Inferior parietal cortex (tissue), 1 donor: Measurements from ENCODE around the gene RPL31.
A peak's percentile ranks its signal among the peaks of the same experiment; 100 is the strongest.
"Not testable (repeated sequence)": the region's sequence is repeated elsewhere in the genome, so short reads cannot be mapped to it uniquely, and the experiment has no call there.

Experiments used
- DNase-seq: peaks from one replicate; pipeline ENCODE4 v3.0.0-alpha.2; 2016; ENCODE audit errors: extremely low spot score

RPL31 gene

DNA sequence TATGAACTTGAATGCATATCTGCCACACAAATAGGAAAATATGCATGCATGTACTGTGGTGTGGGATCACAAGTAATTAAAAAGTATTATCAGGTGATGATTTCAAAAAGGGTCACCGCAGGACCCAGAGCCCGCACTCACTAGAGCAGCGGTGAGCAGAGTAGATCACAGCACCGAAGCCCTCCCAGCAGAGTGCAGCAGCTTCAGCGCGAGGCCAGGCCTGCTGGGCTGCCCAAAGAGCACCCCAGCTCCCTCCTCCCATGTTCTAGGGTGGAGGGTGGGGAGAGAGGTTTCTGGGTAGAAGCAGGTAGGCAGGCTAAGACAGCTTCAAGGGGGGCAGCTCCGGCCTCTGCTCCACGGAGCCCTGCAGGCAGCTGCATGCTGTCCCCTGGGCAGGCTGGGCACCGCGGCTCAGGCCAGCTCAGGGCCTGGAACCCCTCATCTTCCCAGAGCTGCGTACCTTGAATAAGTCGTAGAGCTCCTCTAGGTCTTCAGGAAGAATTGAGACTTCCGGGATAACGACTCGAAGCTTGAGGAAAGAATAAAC lies 24.9 kb downstream of the RPL31 start:
- DNase-seq = no peak

DNA sequence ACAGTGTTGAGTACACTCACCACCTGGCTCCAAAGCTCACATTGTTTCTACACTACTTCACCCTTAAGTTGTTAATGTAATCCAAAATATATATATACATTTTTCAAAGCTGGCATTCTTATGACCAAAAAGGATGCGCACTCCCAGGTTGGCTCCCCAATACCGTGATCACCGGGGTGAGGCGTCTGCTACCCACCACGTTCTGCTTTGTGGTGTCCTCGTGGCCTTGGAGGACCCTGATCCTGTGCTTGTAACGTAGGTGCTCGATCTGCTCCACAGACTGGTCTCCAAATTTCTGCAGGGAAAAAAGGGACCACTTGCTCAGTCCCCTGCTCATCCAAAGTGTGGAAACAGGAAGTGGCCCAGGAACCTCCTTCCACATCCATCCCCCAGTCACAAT lies 25.8 kb downstream of the RPL31 start:
- no peak for DNase-seq

DNA sequence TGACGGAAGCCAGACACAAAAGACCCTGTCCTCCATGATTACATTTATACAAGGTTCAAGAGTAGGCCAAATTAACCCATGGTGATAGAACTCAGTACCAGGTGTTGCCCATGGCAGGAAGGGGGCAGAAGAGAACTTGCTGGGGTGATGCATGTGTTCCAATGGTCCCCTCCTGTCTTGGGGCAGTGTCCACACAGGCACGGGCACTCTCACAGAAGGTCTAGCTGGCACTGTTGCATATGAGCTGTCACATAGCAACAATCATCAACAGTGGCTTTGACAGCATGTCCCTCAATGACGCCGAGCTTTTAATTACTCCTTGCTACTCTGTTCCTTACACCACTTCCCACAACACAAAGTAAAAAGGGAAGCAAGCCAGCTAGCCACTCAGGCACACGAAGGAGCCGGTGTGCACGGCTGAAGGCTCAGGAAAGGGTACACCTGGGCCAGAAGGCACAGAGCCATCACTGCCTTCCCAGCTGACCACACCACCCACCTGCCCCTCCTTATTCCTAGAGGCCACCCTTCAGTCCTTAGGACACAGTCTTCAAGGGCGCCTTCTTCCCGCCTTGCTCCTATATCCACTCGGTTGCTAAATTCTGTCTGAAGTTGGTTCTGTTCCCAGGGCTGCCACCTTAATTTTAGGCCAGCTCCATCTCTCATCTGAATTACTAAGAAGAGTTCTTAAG lies 28.9 kb downstream of the RPL31 start:
- DNase-seq = no peak

DNA sequence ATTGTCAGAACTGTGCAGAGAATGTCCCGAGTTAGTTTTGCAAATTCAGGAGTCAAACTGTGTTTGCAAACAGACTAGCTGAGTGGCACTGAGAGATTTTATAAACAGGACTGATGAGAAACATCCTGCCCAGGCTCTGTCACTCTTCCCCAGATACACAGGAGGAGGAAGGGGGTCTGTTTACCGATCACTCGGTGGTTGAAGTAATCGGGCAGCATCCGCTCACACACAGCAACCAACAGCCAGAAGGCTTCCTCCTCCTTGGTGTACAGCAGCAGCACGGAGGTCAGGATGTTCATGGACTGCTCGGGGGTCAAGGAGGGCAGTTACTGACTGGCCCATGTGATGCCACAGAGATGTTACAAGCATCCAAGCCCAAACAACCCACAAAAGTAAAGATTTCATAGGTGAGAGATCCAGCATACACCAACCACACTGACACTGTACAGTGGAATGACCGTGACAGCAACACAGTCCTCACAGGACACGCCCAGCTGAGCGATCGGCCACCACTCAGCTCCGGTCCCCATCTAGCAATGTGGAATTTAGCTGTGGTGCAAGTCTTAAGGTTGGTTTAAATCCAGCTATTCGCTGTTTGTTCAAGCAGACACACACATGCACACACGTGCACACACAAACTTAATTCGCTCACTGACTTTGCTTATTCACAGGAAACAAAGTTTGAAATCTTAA lies 30.1 kb downstream of the RPL31 start:
- no peak for DNase-seq

DNA sequence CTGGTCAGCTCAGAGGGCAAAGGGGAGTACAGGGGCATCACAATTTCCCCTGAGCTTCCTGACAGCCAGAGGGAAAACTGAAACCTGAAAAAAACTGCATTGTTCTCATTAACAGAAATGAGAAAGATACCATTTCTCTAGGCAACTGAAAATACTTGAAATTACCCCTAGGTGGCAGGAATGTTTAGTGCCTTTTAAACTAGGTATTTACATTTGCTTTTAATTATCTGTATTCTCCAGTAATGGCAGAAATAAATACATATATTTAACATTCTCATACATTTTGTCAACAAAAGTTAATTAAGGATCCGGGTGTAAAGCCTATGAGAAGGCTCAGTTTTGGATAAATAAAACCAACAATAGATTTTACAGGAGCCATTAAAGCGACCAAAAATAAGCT lies 34.5 kb downstream of the RPL31 start:
- peak; percentile 23 for DNase-seq

DNA sequence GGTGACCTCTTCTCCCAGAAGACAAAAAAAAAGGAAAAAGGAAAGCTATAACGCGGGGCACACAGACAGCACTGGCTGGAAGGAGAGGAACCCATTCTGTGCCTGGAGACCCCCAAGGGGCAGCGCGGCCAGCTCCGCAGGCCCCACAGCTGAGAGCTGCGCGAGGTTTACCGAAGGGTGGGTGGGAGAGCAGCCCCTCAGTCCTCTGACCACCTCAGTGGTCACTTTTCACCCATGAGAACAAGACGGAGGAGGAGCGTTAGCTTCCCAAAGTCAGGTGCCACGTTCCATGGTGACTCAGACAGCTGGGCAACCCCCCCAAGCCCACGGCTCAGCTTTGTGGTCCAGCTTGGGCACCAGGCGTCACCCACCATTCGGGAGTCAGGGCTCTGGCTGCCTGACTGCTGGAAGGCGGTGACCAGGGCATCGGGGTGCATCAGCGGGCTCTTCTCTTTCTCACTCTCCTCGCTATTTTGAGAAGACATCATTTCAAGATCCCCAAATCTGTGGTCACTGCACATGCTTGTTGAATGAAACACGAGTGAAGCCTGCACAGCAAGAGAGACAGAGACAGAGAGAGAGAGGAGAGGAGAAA lies 35.2 kb downstream of the RPL31 start:
- DNase-seq = no peak

DNA sequence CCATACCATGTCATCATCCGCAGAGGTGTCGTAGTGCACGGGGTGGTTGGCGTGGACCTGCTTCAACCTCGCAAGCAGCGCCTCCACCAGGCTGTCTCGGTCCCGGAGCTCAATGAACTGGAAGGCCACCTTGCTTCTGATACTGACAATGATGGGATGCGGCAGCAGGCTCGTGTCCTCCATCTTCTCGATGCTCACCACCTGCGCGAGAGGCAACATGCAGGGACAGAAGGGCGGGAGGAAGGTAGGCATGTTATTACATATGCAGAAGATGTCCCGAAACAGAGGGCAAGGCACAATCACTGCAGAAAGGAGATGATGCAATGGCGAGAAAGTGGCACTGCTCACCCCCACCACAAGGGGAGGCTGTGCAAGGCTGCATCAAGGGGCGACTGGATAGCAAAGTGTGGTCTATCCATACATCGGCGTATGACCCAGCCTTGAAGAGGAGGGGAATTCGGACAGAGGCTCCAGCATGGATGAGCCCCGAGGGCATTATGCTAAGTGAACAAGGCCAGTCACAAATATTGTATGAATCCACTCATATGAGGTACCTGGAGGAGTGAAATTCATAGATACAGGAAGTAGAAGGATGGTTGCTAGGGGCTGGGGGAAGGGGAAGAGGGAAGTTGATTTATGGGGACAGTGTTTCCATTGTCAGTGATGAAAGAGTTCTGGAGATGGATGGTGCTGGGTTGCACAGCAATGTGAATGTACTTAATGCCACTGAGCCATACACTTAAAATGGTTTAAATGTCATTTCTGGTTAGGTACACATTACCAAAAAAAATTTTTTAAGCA lies 36.6 kb downstream of the RPL31 start:
- DNase-seq = no peak

DNA sequence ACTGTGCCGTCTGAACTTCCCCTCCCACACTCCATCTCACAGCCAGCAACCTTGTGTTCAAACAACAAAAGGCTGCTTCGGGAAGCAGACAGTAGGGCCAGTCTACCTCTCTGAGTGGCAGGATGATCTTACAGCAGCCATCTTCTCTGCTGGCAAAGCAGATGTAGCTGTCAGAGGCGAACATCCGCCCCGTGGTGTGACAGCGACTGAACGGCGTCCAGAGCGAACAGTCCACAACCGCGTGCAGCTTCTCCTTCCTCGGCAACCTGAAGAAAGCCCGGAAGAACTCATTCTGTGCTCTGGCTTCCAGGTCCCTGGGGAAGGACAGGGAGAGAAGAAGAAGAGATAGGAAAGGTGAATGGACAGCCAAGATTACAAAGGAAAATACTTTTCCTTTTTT lies 38.0 kb downstream of the RPL31 start:
- no peak for DNase-seq

DNA sequence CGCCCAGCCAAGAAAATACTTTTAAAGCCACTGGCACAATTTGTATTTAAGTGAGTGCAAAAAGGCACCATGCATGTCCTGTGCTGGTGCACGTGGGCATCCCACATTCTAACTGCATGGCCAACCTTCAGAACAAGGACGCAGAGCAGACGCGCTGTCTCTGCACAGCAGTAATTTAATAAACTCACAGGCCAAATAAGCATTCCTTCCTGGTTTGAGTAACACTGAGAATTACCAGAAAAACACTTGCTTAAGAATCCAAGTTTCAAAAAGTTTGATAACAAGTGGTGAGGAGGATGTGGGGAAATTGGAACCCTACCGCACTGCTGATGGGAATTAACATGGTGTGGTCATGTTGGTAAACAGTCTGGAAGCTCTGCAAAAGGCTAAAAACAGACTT lies 38.7 kb downstream of the RPL31 start:
- no peak for DNase-seq

DNA sequence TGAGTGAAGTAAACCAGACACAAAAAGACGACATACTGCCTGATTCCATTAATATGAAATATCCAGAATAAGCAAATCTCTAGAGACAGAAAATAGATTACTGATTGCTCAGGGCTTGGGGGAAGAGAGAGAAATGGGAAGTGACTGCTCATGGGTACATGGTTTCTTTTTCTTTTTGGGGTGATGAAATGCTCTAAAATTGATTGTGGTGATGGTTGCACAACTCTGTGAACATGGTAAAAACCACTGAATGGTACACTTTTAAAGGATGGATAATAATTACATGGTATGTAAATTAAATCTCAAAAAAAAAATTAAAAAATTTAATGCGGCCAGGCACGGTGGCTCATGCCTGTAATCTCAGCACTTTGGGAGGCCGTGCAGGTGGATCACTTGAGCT lies 39.3 kb downstream of the RPL31 start:
- DNase-seq = no peak

DNA sequence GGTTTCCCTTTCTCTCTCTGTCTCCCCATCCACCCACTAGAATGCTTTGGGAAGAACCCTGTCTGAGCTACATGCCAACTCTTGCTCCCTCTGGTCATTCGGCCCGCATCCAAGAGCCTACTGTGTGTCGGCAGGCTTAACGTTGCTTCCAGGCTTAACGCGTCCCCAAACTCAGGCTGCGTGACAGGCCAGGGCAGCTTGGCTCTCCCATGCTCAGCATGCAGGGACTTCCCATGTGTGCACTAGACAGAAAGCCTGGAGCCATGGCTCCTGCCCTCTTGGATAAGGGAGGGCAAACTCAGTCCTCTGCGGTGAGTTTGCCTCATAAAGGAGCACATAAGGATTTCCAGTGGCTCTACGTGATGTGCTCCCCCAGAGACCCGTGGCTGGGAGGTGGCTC lies 43.2 kb downstream of the RPL31 start:
- no peak for DNase-seq

DNA sequence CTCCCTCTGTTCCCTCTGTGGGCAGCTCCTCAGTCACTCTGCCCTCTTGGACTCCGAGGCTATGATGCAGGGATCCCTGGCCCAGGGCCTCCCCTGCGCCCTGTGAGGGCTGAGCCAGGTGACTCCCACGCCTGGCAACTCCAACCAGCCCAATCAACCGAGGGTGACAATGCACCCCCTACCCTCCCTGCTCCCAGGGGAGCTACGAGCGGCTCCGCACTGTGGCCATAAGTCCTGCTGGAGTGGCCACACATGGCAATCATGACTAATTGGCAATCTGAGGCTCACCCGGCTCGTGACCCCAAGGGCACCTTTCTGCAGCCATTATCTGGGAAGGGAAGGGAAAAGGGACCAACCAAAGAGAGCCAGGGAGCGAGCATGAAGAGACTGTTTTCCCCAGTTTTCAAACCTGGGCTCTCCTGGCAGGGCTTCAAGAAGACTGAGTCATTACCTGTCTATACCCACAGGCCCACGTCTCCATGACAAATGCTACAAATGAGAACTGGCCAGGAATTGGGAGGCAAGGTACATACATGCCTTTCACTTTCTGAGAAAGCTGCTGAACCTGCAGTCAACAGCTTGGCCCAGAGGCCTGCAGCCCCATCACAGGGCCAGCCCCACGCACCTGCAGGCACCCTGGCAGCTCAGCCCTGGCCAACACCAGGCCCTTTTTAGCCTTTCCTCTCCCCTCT lies 45.1 kb downstream of the RPL31 start:
- DNase-seq = no peak

DNA sequence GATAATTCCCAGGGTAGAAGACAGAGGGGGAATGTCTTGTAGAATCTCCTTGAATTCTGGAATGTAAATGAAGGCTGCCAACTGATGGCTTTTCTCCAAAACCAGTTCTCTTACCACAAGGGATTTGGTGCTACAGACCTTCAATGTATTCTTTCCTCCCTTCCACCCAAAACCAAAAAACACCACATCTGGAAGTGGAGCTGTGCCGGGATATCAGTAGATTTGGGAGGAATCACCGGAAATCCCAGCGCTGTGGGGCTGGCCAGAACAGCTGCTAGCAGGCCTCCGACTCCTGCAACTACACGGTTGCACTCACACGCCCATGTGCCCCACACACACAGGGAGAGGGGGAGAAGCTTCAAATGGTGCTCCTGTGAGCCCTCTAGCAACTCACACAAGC lies 45.7 kb downstream of the RPL31 start:
- DNase-seq = no peak

DNA sequence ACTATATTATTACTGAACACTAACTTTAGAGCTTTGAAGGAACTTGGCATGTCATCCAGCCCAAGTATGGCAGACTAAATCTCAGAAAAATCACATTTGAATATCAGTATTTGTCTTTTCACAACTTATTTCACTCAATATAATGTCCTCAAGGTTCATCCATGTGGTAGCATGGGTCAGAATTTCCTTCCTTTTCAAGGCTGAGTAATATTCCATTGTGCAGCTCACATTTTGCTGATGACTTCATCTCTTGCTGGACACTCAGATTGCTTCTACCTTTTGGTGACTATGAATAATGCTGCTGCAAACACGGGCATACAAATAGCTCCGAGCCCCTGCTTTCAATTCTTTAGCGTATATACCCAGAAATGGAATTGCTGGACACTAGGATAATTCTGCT lies 46.7 kb downstream of the RPL31 start:
- DNase-seq = no peak

DNA sequence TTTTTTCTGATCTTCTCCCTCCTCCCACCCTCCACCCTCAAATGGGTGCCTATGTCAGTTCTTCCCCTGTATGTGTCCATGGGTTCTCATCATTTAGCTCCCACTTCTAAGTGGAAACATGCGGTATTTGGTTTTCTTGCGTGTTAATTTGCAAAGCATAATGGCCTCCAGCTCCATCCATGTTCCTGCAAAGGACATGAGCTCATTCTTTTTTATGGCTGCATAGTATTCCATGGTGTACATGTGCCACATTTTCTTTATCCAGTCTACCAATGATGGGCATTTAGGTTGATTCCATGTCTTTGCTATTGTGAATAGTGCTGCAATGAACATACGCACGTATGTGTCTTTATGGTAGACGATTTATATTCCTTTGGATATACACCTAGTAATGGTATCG lies 48.8 kb downstream of the RPL31 start:
- DNase-seq = not testable (repeated sequence)

DNA sequence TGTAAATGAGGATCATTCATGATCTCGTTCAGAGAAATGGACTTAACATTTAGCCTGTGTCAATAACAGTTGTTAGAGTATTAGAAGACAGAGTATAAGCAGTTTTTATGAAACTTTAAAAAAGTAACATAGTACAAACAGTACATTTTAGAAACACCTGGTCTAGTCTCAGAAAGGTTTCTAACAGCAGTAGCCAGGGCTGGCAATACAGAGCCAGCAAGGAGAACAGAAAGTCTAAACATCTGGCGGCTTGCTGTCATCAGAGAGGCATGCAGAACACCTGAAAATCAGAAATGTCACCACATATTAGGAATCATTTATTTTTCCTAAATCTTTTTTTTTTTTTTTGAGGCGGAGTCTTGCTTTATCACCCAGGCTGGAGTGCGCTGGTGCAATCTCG lies 50.1 kb downstream of the RPL31 start:
- DNase-seq = no peak

DNA sequence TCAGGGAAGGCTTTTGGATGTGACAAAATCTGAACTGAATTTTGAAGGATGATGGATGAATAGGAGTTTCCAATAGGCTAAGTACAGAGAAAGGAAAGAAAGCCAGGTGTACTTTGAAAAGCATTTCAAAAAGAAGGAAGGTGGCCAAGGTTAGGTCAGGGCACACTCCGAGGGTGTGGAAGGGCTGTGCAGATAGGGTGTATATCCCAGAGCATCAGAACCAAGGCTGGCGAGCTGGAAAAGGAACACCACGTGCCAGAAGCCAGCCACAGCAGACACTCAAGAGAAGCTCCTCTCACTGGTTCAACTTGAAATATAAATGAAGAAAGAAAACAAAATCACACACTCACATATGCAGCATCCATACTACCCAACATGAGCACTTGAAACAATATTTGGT lies 51.0 kb downstream of the RPL31 start:
- no peak for DNase-seq
